H1 (cell line): ENCODE results near the gene IQGAP3. TPM values are rescaled to one million over a fixed set of nuclear protein-coding genes. Genes with fewer than 3 reads are reported as not detected.

ENCODE experiments used
- CTCF ChIA-PET: fragments of 300-600 bp; sonication (Branson Sonifier 250); formaldehyde crosslinking; loops from one replicate; lab custom pipeline; 2021; ENCODE audit not compliant: partially characterized antibody; lab: Charles Lee
- POLR2A ChIA-PET: fragments of 300-600 bp; sonication (Branson Sonifier 250); formaldehyde crosslinking; loops from one replicate; lab custom pipeline; 2021; ENCODE audit warnings: inconsistent platforms; ENCODE audit not compliant: partially characterized antibody; lab: Charles Lee
- DNase-seq, 2 experiments: peaks; one replicate each; pipeline versions ENCODE4 v3.0.0 to v3.0.0-alpha.2; 2010 to 2022; ENCODE audit warnings: low spot score in 2 of 2, low read depth in 1 of 2, mixed read lengths in 1 of 2
- FAIRE-seq: peaks from 2 replicates; lab custom pipeline; 2011; peaks lifted over from hg19 to GRCh38; lab: Jason Lieb, UNC
- H2AFZ ChIP-seq: 2 replicates; pipeline ENCODE4 v1.8.1; 2012; ENCODE audit warnings: low read length, inconsistent platforms
- H2AK5ac ChIP-seq: 2 replicates; pipeline ENCODE4 v1.6.1; 2013; ENCODE audit warnings: low read depth, low read length
- H2BK120ac ChIP-seq: replicated peaks from 2 replicates; pipeline ENCODE3; 2013; ENCODE audit warnings: low read depth, low read length, inconsistent platforms
- H2BK12ac ChIP-seq: 2 replicates; pipeline ENCODE4 v1.6.1; 2013; ENCODE audit warnings: low read depth, low read length
- H2BK15ac ChIP-seq: 2 replicates; pipeline ENCODE4 v1.6.1; 2013; ENCODE audit warnings: low read length
- H2BK20ac ChIP-seq: 2 replicates; pipeline ENCODE4 v1.6.1; 2013; ENCODE audit warnings: low read length
- H2BK5ac ChIP-seq: 2 replicates; pipeline ENCODE4 v1.6.1; 2013; ENCODE audit warnings: low read depth, low read length
- H3K14ac ChIP-seq: 2 replicates; pipeline ENCODE4 v1.6.1; 2013; ENCODE audit warnings: inconsistent platforms; ENCODE audit not compliant: insufficient read length
- H3K18ac ChIP-seq: 2 replicates; pipeline ENCODE4 v1.6.1; 2013; ENCODE audit warnings: low read length; ENCODE audit errors: extremely low read depth
- H3K23ac ChIP-seq: 2 replicates; pipeline ENCODE4 v1.6.1; 2013; ENCODE audit warnings: inconsistent platforms; ENCODE audit not compliant: insufficient read length
- H3K23me2 ChIP-seq: 2 replicates; pipeline ENCODE4 v1.6.1; 2013; ENCODE audit warnings: low read depth, low read length
- H3K27ac ChIP-seq: 2 replicates; pipeline ENCODE4 v1.6.1; 2011; ENCODE audit warnings: low read depth, low read length, inconsistent platforms
- H3K27me3 ChIP-seq, 4 experiments: replicated peaks in 1 of 4; 1 replicate in 1 of 4; 2 replicates in 3 of 4; pipeline versions ENCODE4 v1.6.1 to v1.8.1; 2011 to 2013; ENCODE audit warnings: low read length in 3 of 4, mild to moderate bottlenecking in 3 of 4, inconsistent platforms in 2 of 4, mixed read lengths in 2 of 4, moderate library complexity in 1 of 4; ENCODE audit not compliant: control insufficient read depth in 3 of 4, insufficient read depth in 3 of 4; ENCODE audit errors: extremely low read depth in 1 of 4
- H3K36me3 ChIP-seq, 4 experiments: 2 replicates each; pipeline versions ENCODE4 v1.6.1 to v1.8.1; 2011 to 2013; ENCODE audit warnings: mild to moderate bottlenecking in 4 of 4, low read length in 3 of 4, moderate library complexity in 2 of 4, control low read depth in 1 of 4, inconsistent platforms in 1 of 4; ENCODE audit not compliant: insufficient read depth in 4 of 4, control insufficient read depth in 2 of 4
- H3K4ac ChIP-seq: replicated peaks from 2 replicates; pipeline ENCODE3; 2013; ENCODE audit warnings: low read length, low read depth, mixed read lengths, inconsistent platforms; ENCODE audit not compliant: insufficient read length
- H3K4me1 ChIP-seq, 4 experiments: replicated peaks in 1 of 4; 1 replicate in 1 of 4; 2 replicates in 3 of 4; pipeline versions ENCODE4 v1.6.1 to v1.8.1; 2011 to 2013; ENCODE audit warnings: low read length in 3 of 4, inconsistent platforms in 2 of 4, mixed read lengths in 1 of 4; ENCODE audit not compliant: insufficient read depth in 4 of 4, control insufficient read depth in 3 of 4
- H3K4me2 ChIP-seq, 2 experiments: 2 replicates each; pipeline versions ENCODE4 v1.6.1 to v1.8.1; 2011 to 2013; ENCODE audit warnings: low read depth in 2 of 2, low read length in 2 of 2, control low read depth in 1 of 2, inconsistent platforms in 1 of 2, mild to moderate bottlenecking in 1 of 2; ENCODE audit not compliant: insufficient read depth in 1 of 2
- H3K4me3 ChIP-seq, 4 experiments: fragments of 200-600, 300-600 bp in 1 of 4; sonication (generic), shearing (Covaris generic), sonication (Bioruptor Twin) in 1 of 4; 2 replicates each; pipeline versions ENCODE4 v1.5.1 to v1.8.1; 2011 to 2016; ENCODE audit warnings: low read length in 4 of 4, low read depth in 3 of 4, control low read depth in 2 of 4, inconsistent platforms in 2 of 4, mild to moderate bottlenecking in 2 of 4, mixed read lengths in 1 of 4, moderate library complexity in 1 of 4; ENCODE audit not compliant: insufficient read depth in 2 of 4; ENCODE audit errors: extremely low read depth in 1 of 4
- H3K56ac ChIP-seq: replicated peaks from 2 replicates; pipeline ENCODE3; 2013; ENCODE audit warnings: low read depth, mild to moderate bottlenecking, mixed read lengths, low read length, inconsistent platforms; ENCODE audit not compliant: insufficient read length
- H3K79me1 ChIP-seq: 2 replicates; pipeline ENCODE4 v1.6.1; 2013; ENCODE audit warnings: low read depth, low read length, control low read depth
- H3K79me2 ChIP-seq, 2 experiments: 2 replicates each; pipeline versions ENCODE4 v1.6.1 to v1.8.1; 2012 to 2013; ENCODE audit warnings: low read length in 2 of 2, mild to moderate bottlenecking in 2 of 2, inconsistent platforms in 1 of 2; ENCODE audit not compliant: insufficient read depth in 2 of 2, control insufficient read depth in 1 of 2
- H3K9ac ChIP-seq, 4 experiments: replicated peaks in 1 of 4; 1 replicate in 1 of 4; 2 replicates in 3 of 4; pipeline versions ENCODE4 v1.6.1 to v1.8.1; 2011 to 2013; ENCODE audit warnings: low read depth in 3 of 4, low read length in 3 of 4, control low read depth in 2 of 4, mild to moderate bottlenecking in 2 of 4, moderate library complexity in 2 of 4, inconsistent platforms in 1 of 4; ENCODE audit errors: extremely low read depth in 1 of 4
- H3K9me3 ChIP-seq, 2 experiments: 2 replicates each; pipeline versions ENCODE4 v1.6.1 to v1.8.1; 2012 to 2013; ENCODE audit warnings: mild to moderate bottlenecking in 2 of 2, moderate library complexity in 2 of 2, control low read depth in 1 of 2, inconsistent platforms in 1 of 2, low read depth in 1 of 2, low read length in 1 of 2, mixed read lengths in 1 of 2; ENCODE audit not compliant: insufficient read depth in 2 of 2
- H4K20me1 ChIP-seq, 2 experiments: replicated peaks in 1 of 2; 2 replicates each; pipeline versions ENCODE3 to v1.8.1; 2011 to 2013; ENCODE audit warnings: inconsistent platforms in 2 of 2, low read length in 2 of 2, mild to moderate bottlenecking in 1 of 2; ENCODE audit not compliant: insufficient read depth in 2 of 2, control insufficient read depth in 1 of 2
- H4K5ac ChIP-seq: 2 replicates; pipeline ENCODE4 v1.6.1; 2013; ENCODE audit warnings: low read length, low read depth, mixed read lengths, inconsistent platforms; ENCODE audit not compliant: insufficient read length
- H4K8ac ChIP-seq: 2 replicates; pipeline ENCODE4 v1.8.0; 2013; ENCODE audit warnings: mild to moderate bottlenecking, moderate library complexity, low read length, inconsistent platforms; ENCODE audit not compliant: insufficient read depth; ENCODE audit errors: extremely low read depth
- H4K91ac ChIP-seq: replicated peaks from 2 replicates; pipeline ENCODE3; 2013; ENCODE audit warnings: low read length, mixed read lengths, inconsistent platforms; ENCODE audit not compliant: insufficient read length
- EP300 ChIP-seq, 2 experiments: IDR thresholded peaks; 1 replicate in 1 of 2; 2 replicates in 1 of 2; pipeline ENCODE4 v1.6.1; 2011 to 2012; ENCODE audit warnings: low read depth in 2 of 2, low read length in 2 of 2, mild to moderate bottlenecking in 2 of 2, borderline replicate concordance in 1 of 2, inconsistent platforms in 1 of 2, moderate library complexity in 1 of 2
- NRF1 ChIP-seq: IDR thresholded peaks from 2 replicates; pipeline ENCODE4 v1.6.1; 2011; ENCODE audit warnings: mild to moderate bottlenecking, low read depth, low read length, improper control_type of control experiment
- PHF8 ChIP-seq: fragments of 200-600 bp; sonication (generic); conservative IDR thresholded peaks from 2 replicates; pipeline ENCODE4 v1.7.1; 2012; ENCODE audit warnings: low read depth, mild to moderate bottlenecking, inconsistent platforms, low read length, moderate library complexity
- SRF ChIP-seq: IDR thresholded peaks from 2 replicates; pipeline ENCODE4 v1.6.1; 2011; ENCODE audit warnings: mild to moderate bottlenecking, low read depth, low read length, moderate library complexity
- SUZ12 ChIP-seq: fragments of 200-600 bp; sonication (generic); IDR thresholded peaks from 2 replicates; pipeline ENCODE4 v1.6.1; 2012; ENCODE audit warnings: mild to moderate bottlenecking, inconsistent platforms, low read length, moderate library complexity, mixed read lengths
- TAF7 ChIP-seq: optimal IDR thresholded peaks from 2 replicates; pipeline ENCODE3; 2011; ENCODE audit warnings: low read depth, mild to moderate bottlenecking, inconsistent platforms, low read length, moderate library complexity, borderline replicate concordance
- USF2 ChIP-seq: IDR thresholded peaks from 2 replicates; pipeline ENCODE4 v1.6.1; 2011; ENCODE audit warnings: low read length, improper control_type of control experiment
- WGBS, 2 experiments: shearing (Covaris generic) in 1 of 2; methylation state at CpG; one replicate each; pipeline versions ENCODE4 v1.1.6 to v1.1.7; 2013 to 2015; ENCODE audit warnings: low lambda C conversion rate in 2 of 2, mixed read lengths in 2 of 2, inconsistent platforms in 1 of 2, low coverage in 1 of 2, missing lambda C conversion rate in 1 of 2; ENCODE audit not compliant: insufficient replicate concordance in 2 of 2, insufficient coverage in 1 of 2, insufficient read length in 1 of 2; ENCODE audit errors: extremely low coverage in 1 of 2, missing lambda C conversion rate in 1 of 2; 5-methylcytosine and 5-hydroxymethylcytosine counted together
- long read RNA-seq, 2 experiments: library from RNA in 1 of 2; library from capped mRNA in 1 of 2; stranded (forward); transcript quantifications; one replicate each; pipeline ENCODE4 v2.0.0, GENCODE V29; 2021; ENCODE audit warnings: inconsistent platforms in 1 of 2
- polyA minus RNA-seq, 3 experiments: library from RNA; depleted of rRNA, polyadenylated mRNA; stranded (reverse); fragments of >200 nt; gene quantifications; 1 replicate in 2 of 3; 2 replicates in 1 of 3; pipeline ENCODE4 v1.2.3, GENCODE V29; 2011
- polyA plus RNA-seq, 7 experiments: library from polyadenylated mRNA; depleted of rRNA in 3 of 7; stranded (reverse) in 5 of 7; unstranded in 2 of 7; fragments of >200 nt in 5 of 7; fragments of 200-250 nt in 2 of 7; gene quantifications; 1 replicate in 5 of 7; 2 replicates in 1 of 7; 4 replicates in 1 of 7; pipeline versions ENCODE4 v1.2.1 to v1.2.3, GENCODE V29; 2011 to 2013; ENCODE audit warnings: missing spikeins in 2 of 7, mixed read lengths in 2 of 7
- total RNA-seq: library from RNA; stranded (reverse); fragmentation: NEBNext Ultra II Directional; extraction: Animal tissue kit (Norgen Biotek cat#: 25700); gene quantifications from 2 replicates; pipeline ENCODE4 v1.2.1, GENCODE V29; 2021

The IQGAP3 gene
- total RNA-seq = 20.9 and 22.3 TPM in 2 replicates
- 14.6 and 18.2 TPM in 2 replicates for polyA plus RNA-seq (2011; rRNA removed)
- polyA plus RNA-seq (2011; cell fraction: cytosol; rRNA removed) = 17.7 TPM
- polyA plus RNA-seq (2011; cell fraction: nucleus; rRNA removed) = 92.9 TPM
- polyA plus RNA-seq (2012, experiment 1 of 2) = 16.6 to 22.1 TPM (median 19.6 TPM) in 4 replicates
- 10.9 TPM for polyA plus RNA-seq (2012, experiment 2 of 2)
- polyA plus RNA-seq (2013, experiment 1 of 2) = 12.9 TPM
- polyA plus RNA-seq (2013, experiment 2 of 2) = 10.7 TPM
- 32.1 and 40.4 TPM in 2 replicates for polyA minus RNA-seq (2011; rRNA and poly(A)+ RNA removed)
- polyA minus RNA-seq (2011; cell fraction: cytosol; rRNA and poly(A)+ RNA removed) = 15.9 TPM
- polyA minus RNA-seq (2011; cell fraction: nucleus; rRNA and poly(A)+ RNA removed) = 30.1 TPM
- long read RNA-seq, experiment 1, partial matches to known transcripts = 2 of 6 reads
- long read RNA-seq, experiment 1, other reads (novel, unspliced or antisense) = 4 of 6 reads
- long read RNA-seq, experiment 2, partial matches to known transcripts = 1 of 1 reads
- long read RNA-seq, experiment 2, other reads (novel, unspliced or antisense) = 0 of 1 reads

- Histone ChIP-seq H3K4me2 (peak within 1 kb of the TSS; percentile 68 to 92), H3K23ac (no peak within 1 kb of the TSS), H3K36me3 (0 out of 8 replicates have a peak, but pooled peaks cover 0 to 2% (median 0%) of the 10 kb centered on the region in 4 experiments), H4K91ac (no peak within 1 kb of the TSS), H2BK12ac (no peak within 1 kb of the TSS), H3K27me3 (no peaks in the 10 kb centered on the region), H3K4me1 (no peaks in the 10 kb centered on the region; a peak in 1 of 7 replicates), H2BK120ac (no peak within 1 kb of the TSS), H2BK15ac (no peak within 1 kb of the TSS; the same call in 1 of the 2 replicates), H3K9me3 (no peaks in the 10 kb centered on the region), H3K4ac (no peak within 1 kb of the TSS), H3K79me2 (0 out of 4 replicates have a peak, but pooled peaks cover 0 to 5% of the 10 kb centered on the region in 2 experiments), H3K27ac (no peak within 1 kb of the TSS), H3K4me3 (peak within 1 kb of the TSS; percentile 86 to 92 (median 89)), H3K56ac (no peak within 1 kb of the TSS), H2BK20ac (no peak within 1 kb of the TSS), H3K79me1 (no peaks in the 10 kb centered on the region; the same call in 1 of the 2 replicates), H2AK5ac (0 out of 2 replicates have a peak within 1 kb of the TSS, but pooled peaks have one; percentile 9), H2BK5ac (no peak within 1 kb of the TSS), H3K18ac (no peak within 1 kb of the TSS), H4K8ac (peak within 1 kb of the TSS; percentile 3; the same call in 1 of the 2 replicates), H4K5ac (no peak within 1 kb of the TSS), H3K23me2 (peaks cover 3% of the 10 kb centered on the region; the same call in 1 of the 2 replicates), H3K9ac (peak within 1 kb of the TSS; percentile 50 to 66 (median 53); a peak in 6 of 7 replicates), H3K14ac (no peak within 1 kb of the TSS), H4K20me1 (no peaks in the 10 kb centered on the region), H2AFZ (peak within 1 kb of the TSS; percentile 46)
- 2% methylated on average over 38 of the region's 38 CpGs; no CpG with 5 or more reads in 1 of the 2 experiments for WGBS, 2 experiments
- DNase-seq = peak in 1 of 2 experiments; percentile 95
- FAIRE-seq = no peak
- CTCF ChIA-PET = interaction anchor here (0.8 to 2.2 kb wide), 11 partner anchors 10 to 152 kb away, joined by 3 to 9 read pairs (median 3); no protein-coding TSS in a partner anchor
- POLR2A ChIA-PET = interaction anchor here (0.7 to 1.4 kb wide), 4 partner anchors 9 to 28 kb away, joined by 3 read pairs; partner anchors contain the start of gene NAXE
- TF ChIP-seq PHF8 (peak; percentile 59), SUZ12 (no peak), EP300 (IDR thresholded peaks at IDR 0.05; ENCODE audit: borderline replicate concordance in 1 of 2, low read depth in 2 of 2, low read length in 2 of 2) (no peak), SRF (no peak), NRF1 (no peak), TAF7 (no peak), USF2 (no peak)
These were observed at the start of gene IQGAP3 for GRCh38 chr1:156571919-156572662. TSS of gene IQGAP3 (minus strand) at chr1:156572565. CDS start at chr1:156572529, 36 bp downstream.
